ENCODE measurements around the gene NFIC.
"Not testable (repeated sequence)": the region's sequence is repeated elsewhere in the genome, so short reads cannot be mapped to it uniquely, and the experiment has no call there.

DNA sequence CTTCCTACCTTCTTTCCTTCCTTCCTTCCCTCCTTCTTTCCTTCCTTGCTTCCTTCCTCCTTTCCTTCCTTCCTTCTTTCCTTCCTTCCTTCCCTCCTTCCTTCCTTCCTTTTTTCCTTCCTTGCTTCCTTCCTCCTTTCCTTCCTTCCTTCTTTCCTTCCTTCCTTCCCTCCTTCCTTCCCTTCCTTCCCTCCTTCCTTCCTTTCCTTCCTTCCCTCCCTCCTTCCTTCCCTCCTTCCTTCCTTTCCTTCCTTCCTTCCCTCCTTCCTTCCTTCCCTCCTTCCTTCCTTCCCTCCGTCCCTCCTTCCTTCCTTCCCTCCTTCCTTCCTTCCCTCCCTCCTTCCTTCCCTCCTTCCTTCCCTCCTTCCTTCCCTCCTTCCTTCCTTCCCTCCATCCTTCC lies 34.2 kb upstream of the NFIC start:
- not testable (repeated sequence) for TF ChIP-seq ZFP3 (CRISPR knock-in tag; IDR thresholded peaks at IDR 0.05); TOX (CRISPR knock-in tag; IDR thresholded peaks at IDR 0.05; ENCODE audit: borderline replicate concordance); ARNTL (CRISPR knock-in tag; IDR thresholded peaks at IDR 0.05; ENCODE audit: borderline replicate concordance, low read depth); TCF4 (CRISPR knock-in tag; IDR thresholded peaks at IDR 0.05; ENCODE audit: borderline replicate concordance); PPARA (CRISPR knock-in tag; IDR thresholded peaks at IDR 0.05; ENCODE audit: borderline replicate concordance); ISL1 (CRISPR knock-in tag; IDR thresholded peaks at IDR 0.05)
- TF ChIP-seq, protein P1, sequence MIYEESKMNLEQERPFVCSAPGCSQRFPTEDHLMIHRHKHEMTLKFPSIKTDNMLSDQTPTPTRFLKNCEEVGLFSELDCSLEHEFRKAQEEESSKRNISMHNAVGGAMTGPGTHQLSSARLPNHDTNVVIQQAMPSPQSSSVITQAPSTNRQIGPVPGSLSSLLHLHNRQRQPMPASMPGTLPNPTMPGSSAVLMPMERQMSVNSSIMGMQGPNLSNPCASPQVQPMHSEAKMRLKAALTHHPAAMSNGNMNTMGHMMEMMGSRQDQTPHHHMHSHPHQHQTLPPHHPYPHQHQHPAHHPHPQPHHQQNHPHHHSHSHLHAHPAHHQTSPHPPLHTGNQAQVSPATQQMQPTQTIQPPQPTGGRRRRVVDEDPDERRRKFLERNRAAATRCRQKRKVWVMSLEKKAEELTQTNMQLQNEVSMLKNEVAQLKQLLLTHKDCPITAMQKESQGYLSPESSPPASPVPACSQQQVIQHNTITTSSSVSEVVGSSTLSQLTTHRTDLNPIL (CRISPR knock-in tag; IDR thresholded peaks at IDR 0.05; ENCODE audit: low read depth) = not testable (repeated sequence)
- TF ChIP-seq, protein P2, sequence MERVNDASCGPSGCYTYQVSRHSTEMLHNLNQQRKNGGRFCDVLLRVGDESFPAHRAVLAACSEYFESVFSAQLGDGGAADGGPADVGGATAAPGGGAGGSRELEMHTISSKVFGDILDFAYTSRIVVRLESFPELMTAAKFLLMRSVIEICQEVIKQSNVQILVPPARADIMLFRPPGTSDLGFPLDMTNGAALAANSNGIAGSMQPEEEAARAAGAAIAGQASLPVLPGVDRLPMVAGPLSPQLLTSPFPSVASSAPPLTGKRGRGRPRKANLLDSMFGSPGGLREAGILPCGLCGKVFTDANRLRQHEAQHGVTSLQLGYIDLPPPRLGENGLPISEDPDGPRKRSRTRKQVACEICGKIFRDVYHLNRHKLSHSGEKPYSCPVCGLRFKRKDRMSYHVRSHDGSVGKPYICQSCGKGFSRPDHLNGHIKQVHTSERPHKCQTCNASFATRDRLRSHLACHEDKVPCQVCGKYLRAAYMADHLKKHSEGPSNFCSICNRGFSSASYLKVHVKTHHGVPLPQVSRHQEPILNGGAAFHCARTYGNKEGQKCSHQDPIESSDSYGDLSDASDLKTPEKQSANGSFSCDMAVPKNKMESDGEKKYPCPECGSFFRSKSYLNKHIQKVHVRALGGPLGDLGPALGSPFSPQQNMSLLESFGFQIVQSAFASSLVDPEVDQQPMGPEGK (CRISPR knock-in tag; IDR thresholded peaks at IDR 0.05; ENCODE audit: borderline replicate concordance) = not testable (repeated sequence)
